Thyroid gland (tissue), 4 donors: Measurements from ENCODE around the gene ARHGEF40.

ENCODE experiments used
- POLR2A ChIP-seq, 2 donors: fragments of 450-650 bp; IDR thresholded peaks; one replicate each; pipeline ENCODE4 v1.6.1; 2017; ENCODE audit warnings: antibody characterized with exemption in 2 of 2, mild to moderate bottlenecking in 2 of 2, moderate library complexity in 1 of 2
- TF ChIP-seq, protein P1 (sequence below), 6 experiments: fragments of 200-600 bp in 3 of 6; fragments of 450-650 bp in 3 of 6; sonication (generic) in 3 of 6; IDR thresholded peaks; one replicate each; pipeline ENCODE4 v1.5.1; 2016 to 2019; ENCODE audit warnings: antibody characterized with exemption in 6 of 6, mild to moderate bottlenecking in 2 of 6, inconsistent platforms in 1 of 6, moderate library complexity in 1 of 6

DNA sequence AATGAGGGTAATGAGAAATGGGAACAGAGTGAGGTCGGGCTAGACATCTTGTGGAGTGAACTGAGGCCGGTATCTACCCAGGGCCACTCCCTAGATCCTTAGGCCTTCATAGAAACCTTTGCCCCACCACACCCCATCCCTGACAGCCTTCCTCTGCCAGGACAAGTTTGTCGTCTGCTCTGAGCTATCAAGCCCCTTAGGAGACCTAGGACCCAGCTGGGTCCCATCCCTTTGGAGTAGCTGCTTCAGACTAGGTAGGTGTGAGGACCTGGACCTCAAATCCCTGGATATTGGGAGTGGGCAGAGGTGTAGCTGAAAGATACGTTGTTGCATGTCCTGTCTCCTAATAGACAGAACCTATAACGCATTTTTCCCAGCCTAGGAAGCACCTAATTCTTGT is 30.8 kb downstream of the ARHGEF40 start, which contains the start of gene TMEM253:
- TF ChIP-seq, protein P1, sequence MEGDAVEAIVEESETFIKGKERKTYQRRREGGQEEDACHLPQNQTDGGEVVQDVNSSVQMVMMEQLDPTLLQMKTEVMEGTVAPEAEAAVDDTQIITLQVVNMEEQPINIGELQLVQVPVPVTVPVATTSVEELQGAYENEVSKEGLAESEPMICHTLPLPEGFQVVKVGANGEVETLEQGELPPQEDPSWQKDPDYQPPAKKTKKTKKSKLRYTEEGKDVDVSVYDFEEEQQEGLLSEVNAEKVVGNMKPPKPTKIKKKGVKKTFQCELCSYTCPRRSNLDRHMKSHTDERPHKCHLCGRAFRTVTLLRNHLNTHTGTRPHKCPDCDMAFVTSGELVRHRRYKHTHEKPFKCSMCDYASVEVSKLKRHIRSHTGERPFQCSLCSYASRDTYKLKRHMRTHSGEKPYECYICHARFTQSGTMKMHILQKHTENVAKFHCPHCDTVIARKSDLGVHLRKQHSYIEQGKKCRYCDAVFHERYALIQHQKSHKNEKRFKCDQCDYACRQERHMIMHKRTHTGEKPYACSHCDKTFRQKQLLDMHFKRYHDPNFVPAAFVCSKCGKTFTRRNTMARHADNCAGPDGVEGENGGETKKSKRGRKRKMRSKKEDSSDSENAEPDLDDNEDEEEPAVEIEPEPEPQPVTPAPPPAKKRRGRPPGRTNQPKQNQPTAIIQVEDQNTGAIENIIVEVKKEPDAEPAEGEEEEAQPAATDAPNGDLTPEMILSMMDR (IDR thresholded peaks at IDR 0.05): no peak
- TF ChIP-seq POLR2A (IDR thresholded peaks at IDR 0.05): no peak
